ENCODE data around the gene HDGF. TPM values are rescaled to one million over a fixed set of nuclear protein-coding genes. Genes with fewer than 3 reads are reported as not detected.

HDGF gene
- polyA plus RNA-seq, 1 experiment, result 155 TPM

DNA sequence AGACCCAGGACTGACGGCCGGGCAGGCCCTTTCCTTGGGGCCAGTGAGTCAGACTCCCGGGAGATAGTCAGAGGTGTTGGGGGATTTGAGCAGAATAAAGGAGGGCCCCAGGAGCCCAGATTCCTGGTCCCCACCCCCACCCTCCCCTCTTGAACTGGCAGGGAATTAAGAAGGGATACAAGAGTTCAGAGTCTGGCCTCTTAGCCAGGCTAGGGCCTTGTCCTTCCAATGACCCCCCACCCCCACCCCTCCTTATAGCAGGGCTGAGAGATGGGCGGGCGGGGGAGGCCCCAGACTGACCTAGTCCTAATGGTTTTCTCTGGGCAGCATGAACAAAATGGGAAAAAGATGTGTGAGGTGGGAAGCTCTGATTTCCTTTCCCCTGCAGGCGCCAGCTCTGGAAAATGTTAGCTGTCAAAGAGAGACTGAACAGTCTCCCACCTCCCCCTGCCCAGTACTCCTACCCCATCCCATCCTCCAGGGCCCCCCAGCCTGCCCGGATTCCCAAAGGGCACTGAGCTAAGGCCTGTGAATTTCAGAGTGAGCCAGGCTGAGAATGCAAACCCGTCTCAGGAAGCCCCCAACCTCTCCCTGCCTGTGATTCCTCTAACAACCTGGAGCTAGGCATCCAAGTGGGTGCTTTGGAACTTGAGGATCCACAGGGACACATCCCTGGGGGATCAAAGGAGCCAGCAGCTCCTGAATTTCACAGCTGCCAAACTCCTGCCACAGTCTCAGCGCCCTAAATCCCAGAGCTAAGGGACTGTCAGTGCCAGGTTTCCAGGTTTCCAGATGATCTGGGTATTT is 40.3 kb downstream of the HDGF start:
- Histone ChIP-seq H3K4me3 (ENCODE audit: low read depth, low read length) (no peak overlapping the region), H3K9me3 (ENCODE audit: control insufficient read depth, insufficient read depth, low read length) (no peaks in the 10 kb centered on the region), H3K27me3 (ENCODE audit: control insufficient read depth, insufficient read depth, low read length) (no peaks in the 10 kb centered on the region), H3K27ac (ENCODE audit: low read depth, low read length) (no peak overlapping the region)
- ChIA-PET POLR2A (interaction anchor here (0.8 to 1.6 kb wide), 2 partner anchors 22 to 38 kb away, joined by 3 read pairs; no protein-coding TSS in a partner anchor), CTCF (interaction anchor here (0.5 to 13.7 kb wide), 8 partner anchors 11 to 93 kb away, joined by 3 to 233 read pairs (median 5); partner anchors contain the start of genes ISG20L2, METTL25B and NES)
- TF ChIP-seq, protein P1, sequence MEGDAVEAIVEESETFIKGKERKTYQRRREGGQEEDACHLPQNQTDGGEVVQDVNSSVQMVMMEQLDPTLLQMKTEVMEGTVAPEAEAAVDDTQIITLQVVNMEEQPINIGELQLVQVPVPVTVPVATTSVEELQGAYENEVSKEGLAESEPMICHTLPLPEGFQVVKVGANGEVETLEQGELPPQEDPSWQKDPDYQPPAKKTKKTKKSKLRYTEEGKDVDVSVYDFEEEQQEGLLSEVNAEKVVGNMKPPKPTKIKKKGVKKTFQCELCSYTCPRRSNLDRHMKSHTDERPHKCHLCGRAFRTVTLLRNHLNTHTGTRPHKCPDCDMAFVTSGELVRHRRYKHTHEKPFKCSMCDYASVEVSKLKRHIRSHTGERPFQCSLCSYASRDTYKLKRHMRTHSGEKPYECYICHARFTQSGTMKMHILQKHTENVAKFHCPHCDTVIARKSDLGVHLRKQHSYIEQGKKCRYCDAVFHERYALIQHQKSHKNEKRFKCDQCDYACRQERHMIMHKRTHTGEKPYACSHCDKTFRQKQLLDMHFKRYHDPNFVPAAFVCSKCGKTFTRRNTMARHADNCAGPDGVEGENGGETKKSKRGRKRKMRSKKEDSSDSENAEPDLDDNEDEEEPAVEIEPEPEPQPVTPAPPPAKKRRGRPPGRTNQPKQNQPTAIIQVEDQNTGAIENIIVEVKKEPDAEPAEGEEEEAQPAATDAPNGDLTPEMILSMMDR (IDR thresholded peaks at IDR 0.05; ENCODE audit: low read depth, low read length), result no peak
- DNase-seq (ENCODE audit: low read depth, low spot score), result no peak

DNA sequence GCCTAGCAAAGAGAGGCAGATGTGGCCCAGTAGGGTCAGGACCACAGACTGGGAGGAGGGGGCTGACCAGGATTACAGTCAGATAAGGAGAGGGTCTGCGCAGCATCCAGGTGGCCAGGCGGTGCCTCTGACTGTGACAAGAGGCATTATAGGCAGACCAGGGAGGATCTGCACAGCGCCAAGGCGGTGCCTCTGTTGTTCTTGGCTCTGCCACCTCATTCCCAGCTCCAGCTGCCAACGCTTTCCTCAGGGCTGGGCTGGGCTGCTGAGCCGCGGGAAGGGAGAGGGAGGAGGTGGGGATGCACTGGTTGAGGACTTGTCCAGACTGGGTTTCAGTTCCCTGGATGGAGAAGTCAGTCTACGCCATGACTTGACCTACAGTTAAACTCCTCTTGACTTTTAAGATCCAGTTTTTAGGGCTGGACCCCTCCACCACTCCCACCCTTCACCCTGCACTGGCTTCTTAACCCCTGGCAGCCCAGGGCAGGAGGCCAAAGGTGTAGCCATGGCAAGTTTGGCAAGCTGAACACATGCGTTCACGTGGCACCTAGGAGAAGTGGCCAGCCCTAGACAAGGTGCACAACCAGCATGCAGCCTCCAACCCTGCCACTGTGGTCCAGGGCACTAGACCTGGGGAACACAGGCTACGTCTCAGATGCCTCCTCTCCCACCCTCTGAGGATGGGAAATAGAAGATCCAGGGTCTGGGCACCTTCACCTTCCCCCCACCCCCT is 41.6 kb downstream of the HDGF start:
- ChIA-PET CTCF (interaction anchor here (0.6 to 13.7 kb wide), 7 partner anchors 12 to 219 kb away, joined by 3 to 233 read pairs (median 5); partner anchors contain the start of genes ISG20L2 and METTL25B), POLR2A (interaction anchor here (0.6 to 1.6 kb wide), 2 partner anchors 20 to 145 kb away, joined by 3 read pairs; no protein-coding TSS in a partner anchor)
- H3K27me3 ChIP-seq (ENCODE audit: control insufficient read depth, insufficient read depth, low read length), result no peaks in the 10 kb centered on the region
- H3K27ac ChIP-seq (ENCODE audit: low read depth, low read length), result no peak overlapping the region
- H3K9me3 ChIP-seq (ENCODE audit: control insufficient read depth, insufficient read depth, low read length), result no peaks in the 10 kb centered on the region
- TF ChIP-seq, protein P1 (IDR thresholded peaks at IDR 0.05; ENCODE audit: low read depth, low read length), result no peak
- H3K4me3 ChIP-seq (ENCODE audit: low read depth, low read length), result no peak overlapping the region
- DNase-seq (ENCODE audit: low read depth, low spot score), result no peak

- TF ChIP-seq, protein P1 (IDR thresholded peaks at IDR 0.05; ENCODE audit: low read depth, low read length), result no peak
- Histone ChIP-seq H3K27ac (ENCODE audit: low read depth, low read length) (peak overlapping the region; percentile 39), H3K4me3 (ENCODE audit: low read depth, low read length) (no peak overlapping the region), H3K27me3 (ENCODE audit: control insufficient read depth, insufficient read depth, low read length) (no peaks in the 10 kb centered on the region), H3K9me3 (ENCODE audit: control insufficient read depth, insufficient read depth, low read length) (no peaks in the 10 kb centered on the region)
- CTCF ChIA-PET, result interaction anchor here (0.6 to 13.7 kb wide), 5 partner anchors 11 to 184 kb away, joined by 3 to 233 read pairs (median 6); partner anchors contain the start of genes ISG20L2 and METTL25B
- POLR2A ChIA-PET, result interaction anchor here (0.5 kb wide), 1 partner anchor 13 kb away, joined by 3 read pairs; no protein-coding TSS in a partner anchor
- DNase-seq (ENCODE audit: low read depth, low spot score), result no peak
Observed at GRCh38 chr1:156709031-156709430, 42.4 kb downstream of the HDGF start.

DNA sequence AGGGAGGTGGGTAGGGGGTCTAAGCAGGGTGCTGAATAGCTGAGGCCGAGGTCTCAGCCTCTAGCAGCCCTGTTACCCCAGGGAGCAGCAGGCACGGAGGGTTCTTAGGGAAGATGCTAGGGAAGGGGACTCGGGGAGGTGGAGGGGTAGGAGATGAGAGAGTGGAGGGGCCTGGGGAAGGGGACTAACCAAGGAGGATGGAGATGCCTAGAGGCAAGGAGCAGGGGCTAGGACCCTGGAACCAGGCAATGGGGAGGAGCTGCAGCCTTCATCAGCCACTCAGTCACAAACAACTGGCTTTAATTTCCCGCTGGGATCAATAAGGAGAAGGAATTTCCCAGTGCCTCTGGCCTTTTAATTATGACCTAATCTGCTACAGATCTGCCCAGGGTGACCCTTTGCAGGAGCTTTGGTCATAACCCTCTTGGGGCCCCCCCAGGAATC is 43.2 kb downstream of the HDGF start:
- no peak for DNase-seq (ENCODE audit: low read depth, low spot score)
- ChIA-PET POLR2A (no interaction called here), CTCF (interaction anchor here (0.6 to 13.7 kb wide), 5 partner anchors 7 to 30 kb away, joined by 3 to 233 read pairs (median 23); partner anchors contain the start of genes ISG20L2 and METTL25B)
- Histone ChIP-seq H3K27me3 (ENCODE audit: control insufficient read depth, insufficient read depth, low read length) (no peaks in the 10 kb centered on the region), H3K27ac (ENCODE audit: low read depth, low read length) (peak overlapping the region; percentile 82), H3K9me3 (ENCODE audit: control insufficient read depth, insufficient read depth, low read length) (no peaks in the 10 kb centered on the region), H3K4me3 (ENCODE audit: low read depth, low read length) (no peak overlapping the region)
- TF ChIP-seq, protein P1 (IDR thresholded peaks at IDR 0.05; ENCODE audit: low read depth, low read length), result no peak
